ENCODE data around the gene PTPRN2.

The PTPRN2 gene

GRCh38 chr7:158028290-158028941, 559.2 kb downstream of the PTPRN2 start:
- no peak for DNase-seq

DNA sequence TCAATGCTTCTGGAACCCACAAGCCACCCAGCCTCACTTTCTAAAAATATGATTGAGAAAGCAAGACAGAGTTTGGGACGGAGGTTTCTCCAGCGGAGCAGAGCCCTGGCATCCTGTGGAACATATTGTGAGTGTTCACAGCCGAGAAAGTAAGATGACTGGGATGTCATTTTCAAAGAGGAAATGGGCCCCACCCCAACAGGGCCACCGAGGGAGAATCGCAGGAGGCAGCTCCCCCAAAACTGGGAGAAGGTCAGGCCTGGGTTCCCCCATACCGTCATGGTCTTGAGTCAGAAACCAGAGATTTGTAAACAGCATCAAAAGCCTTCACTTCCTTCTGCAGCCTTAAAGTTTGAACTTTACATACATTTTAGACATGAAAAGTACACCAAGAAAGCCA, 560.0 kb downstream of the PTPRN2 start:
- no peak for DNase-seq

GRCh38 chr7:158026636-158027265, 560.9 kb downstream of the PTPRN2 start:
- DNase-seq: no peak

- DNase-seq: no peak
These were observed 561.7 kb downstream of the PTPRN2 start for GRCh38 chr7:158025686-158026600.

- no peak for DNase-seq
These were observed 562.7 kb downstream of the PTPRN2 start for GRCh38 chr7:158024881-158025280.

- no peak for DNase-seq
These were observed 563.3 kb downstream of the PTPRN2 start for GRCh38 chr7:158024351-158024715.

DNA sequence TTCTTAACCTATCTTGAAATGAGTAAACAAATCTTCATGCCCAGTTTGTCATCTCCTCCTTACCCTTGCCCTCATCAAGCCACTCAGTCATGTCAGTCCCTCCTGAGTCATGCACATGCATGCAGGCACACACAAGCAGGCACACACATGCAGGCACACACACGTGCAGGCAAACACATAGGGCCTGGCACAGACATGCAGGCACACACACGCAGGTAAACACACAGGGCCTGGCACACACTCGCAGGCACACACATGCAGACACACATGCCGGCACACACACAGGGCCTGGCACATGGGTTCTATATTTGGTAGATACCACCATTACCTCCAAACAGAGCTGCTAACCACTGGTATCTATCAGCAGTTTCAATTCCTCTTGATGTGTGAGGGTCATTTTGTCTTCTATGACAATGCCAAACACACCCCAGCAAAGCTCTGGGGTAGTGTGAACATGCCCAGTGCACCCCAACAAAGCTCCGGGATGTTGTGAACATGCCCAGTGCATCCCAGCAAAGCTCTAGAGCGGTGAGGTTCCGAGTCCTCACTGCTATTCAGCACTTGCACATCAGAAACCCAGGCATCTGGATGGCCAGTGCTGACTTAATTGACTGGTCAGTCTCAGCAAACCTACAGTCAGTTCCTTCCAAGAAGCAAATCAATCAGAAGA, 563.8 kb downstream of the PTPRN2 start:
- no peak for DNase-seq

GRCh38 chr7:158023157-158023556, 564.5 kb downstream of the PTPRN2 start:
- no peak for DNase-seq

DNA sequence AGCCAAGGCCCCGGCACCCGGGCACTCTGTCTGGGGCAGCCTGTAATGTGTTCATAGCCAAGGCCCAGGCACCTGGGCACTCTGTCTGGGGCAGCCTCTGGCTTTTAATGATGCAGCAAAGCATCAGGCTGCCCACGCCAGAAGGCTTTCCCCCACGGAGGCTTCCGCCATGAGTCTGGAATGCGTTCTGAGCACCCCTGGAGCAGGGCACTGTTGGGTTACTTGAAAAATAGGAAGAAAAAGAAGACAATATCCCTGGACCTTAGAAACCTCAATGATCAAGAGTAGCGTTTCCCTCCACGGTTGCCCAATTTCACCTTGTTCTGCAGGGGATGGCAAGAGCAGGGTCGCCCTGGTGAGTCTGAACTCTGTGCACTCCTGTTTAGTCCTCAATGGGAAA, 565.0 kb downstream of the PTPRN2 start:
- DNase-seq: no peak

DNA sequence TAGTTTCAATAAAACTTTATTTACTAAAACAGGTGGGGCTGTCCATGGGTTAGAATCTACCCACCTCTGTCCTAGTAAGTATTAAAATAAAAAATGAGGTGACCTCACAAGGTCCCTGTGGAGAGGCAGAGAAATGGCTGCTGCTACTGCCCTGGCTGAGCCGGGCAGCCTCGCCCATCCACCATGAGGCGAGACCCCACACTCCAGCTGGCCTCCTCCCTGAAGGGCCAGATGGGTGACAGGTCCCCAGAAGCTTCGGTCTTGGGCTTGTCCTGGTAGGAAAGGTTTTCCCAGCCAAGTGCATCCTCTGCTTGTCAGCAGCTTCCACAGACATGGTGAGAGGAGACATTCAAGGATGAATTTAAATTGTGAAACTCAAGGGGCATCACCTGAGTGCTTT, 565.8 kb downstream of the PTPRN2 start:
- DNase-seq: no peak

- DNase-seq: no peak
These were observed 566.9 kb downstream of the PTPRN2 start for GRCh38 chr7:158020706-158021095.

GRCh38 chr7:158019726-158020705, 567.6 kb downstream of the PTPRN2 start:
- DNase-seq: no peak

DNA sequence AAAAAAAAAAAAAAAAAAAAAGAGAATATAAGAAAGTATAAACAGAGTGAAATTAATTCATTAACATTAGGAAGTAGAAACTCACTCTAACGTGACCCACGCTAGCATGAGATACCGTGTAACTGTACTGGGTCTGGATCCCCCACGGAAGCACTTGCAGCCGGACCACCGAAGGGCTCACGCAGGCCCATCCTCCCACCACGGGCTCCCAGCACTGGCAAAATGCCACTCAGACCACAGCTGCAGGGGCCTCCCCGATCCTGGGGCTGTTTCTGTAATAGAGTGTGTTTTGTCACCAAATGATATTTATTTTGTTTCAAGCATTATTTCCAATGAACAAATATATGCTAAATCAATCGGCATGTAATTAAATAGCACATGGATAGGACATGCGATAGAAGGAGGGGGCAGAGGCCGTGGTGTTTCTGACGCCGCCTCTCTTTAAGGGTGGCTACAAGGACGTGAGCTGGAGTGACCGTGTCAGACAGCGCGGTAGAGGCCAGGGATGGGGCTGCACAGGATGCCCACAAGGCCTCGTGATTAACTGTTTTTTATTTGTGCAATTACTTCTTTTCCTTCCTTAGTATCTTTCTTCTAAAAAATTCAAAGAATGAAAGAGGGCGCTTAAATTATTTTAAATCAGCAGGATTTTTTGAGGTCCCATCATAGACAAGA, 568.5 kb downstream of the PTPRN2 start:
- DNase-seq: no peak

DNA sequence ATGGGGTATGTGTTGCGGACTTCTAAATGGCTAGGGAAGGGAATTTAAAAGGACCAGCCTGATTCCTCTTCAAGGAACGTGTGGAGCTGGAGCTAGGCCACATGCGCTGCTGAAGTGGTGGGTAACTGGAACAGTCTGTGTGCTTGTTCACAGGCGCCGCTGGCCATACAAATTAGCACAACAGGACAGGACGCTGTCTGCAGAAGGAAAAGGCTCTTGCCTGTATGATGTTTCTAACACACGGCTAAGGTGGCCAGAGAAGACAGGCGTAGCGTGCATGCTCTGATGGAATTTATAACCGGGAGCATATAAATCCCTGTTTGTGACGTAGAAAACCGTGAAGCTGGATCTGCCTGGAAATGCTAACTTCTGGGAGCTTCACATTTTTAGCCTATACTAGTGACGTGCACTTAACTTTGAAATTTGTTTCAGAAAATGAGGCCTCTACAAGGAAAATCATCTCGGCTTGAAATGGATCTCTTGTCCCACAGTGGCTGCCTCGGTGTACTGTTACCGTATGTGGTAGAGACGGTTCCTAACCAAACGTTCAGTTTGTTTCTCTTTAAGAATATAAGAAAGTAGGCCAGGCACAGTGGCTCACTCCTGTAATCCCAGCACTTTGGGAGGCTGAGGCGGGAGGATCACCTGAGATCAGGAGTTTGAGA, 569.4 kb downstream of the PTPRN2 start:
- DNase-seq: no peak

- DNase-seq: no peak
These were observed 570.2 kb downstream of the PTPRN2 start for GRCh38 chr7:158017111-158018097.

DNA sequence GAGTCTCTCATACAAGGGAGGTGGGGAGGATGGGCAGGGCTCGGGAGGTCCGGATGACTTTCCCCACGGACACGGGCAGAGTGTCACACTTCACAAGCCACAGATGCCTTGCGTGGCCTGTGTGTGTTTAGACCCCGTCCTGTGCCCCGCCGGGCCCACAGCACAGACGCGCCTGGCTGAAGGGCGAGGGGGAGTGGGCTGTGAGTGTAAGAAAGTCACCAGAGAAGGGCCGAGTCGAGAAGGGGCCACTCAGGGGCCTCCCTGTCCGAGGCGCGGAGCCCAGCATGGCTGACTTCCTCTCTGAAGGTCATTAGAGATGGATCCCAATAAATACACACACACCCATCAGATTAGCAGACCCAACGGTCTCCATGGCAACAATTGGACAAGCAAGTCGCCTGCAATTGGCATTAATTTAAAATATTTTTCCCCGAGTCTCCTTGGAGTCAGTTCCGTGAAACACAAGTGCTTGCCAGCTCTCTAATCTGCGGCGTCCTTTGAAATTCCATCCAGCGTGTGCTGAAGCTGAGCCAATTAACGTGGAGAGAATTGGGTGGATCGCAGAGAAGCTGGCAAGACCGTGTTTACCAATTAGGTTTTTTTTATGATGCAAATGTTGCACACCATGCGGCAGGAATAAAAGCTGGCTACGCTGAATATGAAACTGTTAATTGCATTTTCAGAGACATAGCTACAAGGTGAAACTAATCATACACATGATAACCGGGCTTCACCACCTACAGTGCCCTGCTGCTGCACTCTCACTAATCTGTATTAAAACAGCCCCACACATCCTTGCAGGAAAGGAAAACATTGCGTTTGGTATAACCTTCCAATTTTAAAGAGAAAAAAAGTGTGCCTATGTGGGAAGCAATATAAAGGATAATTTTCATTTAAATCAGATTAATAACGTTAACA, 571.2 kb downstream of the PTPRN2 start:
- no peak for DNase-seq

GRCh38 chr7:158015403-158016179, 572.0 kb downstream of the PTPRN2 start:
- DNase-seq: no peak

GRCh38 chr7:158014976-158015375, 572.6 kb downstream of the PTPRN2 start:
- no peak for DNase-seq
